Erythroblast (primary cell): ENCODE measurements around the gene TOLLIP.

Source experiments
- GATA1 ChIP-seq: IDR thresholded peaks from 2 replicates; pipeline ENCODE4 v1.6.1; 2011; ENCODE audit warnings: low read depth, mild to moderate bottlenecking, control low read depth, low read length, moderate library complexity
- POLR2A ChIP-seq: IDR thresholded peaks from 2 replicates; pipeline ENCODE4 v1.6.1; 2011; ENCODE audit warnings: mild to moderate bottlenecking, low read length

DNA sequence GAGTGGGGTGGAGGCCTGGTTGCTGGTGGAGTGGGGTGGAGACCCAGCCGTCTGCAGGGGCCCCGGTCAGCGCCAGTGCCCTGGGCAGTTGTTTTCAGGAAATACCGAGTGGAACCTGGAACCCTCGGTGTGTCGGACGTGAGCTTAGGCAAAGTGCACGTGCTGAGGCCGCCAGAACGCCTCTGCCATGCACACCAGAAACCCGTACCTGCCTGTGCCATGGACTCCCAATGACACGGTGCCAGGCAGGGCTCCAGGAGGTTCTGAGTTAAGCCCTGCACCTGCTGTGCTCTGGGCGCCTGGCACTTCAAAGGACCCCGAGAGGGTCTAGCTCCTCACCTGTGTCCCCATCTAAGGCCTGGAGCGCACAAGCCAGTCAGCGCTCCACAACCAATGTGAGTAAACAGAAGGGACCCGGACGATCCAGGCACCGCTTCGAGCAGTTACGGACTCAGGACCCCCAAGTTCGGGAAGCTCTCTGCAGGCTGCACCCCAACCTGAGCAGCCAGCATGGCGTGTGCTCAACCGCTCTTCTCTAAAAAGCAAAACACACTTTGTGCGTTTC lies 12.3 kb downstream of the TOLLIP start:
- TF ChIP-seq POLR2A (no peak), GATA1 (no peak)
